CD14-positive monocyte (primary cell): ENCODE results near the gene NECAB2. TPM values are rescaled to one million over a fixed set of nuclear protein-coding genes. Genes with fewer than 3 reads are reported as not detected.

ENCODE experiments used
- DNase-seq, 3 donors: peaks; one replicate each; pipeline ENCODE4 v3.0.0-alpha.2; 2011 to 2022
- H2AFZ ChIP-seq: 2 replicates; pipeline ENCODE4 v1.6.0; 2012; ENCODE audit warnings: mild to moderate bottlenecking, low read depth, low read length, inconsistent platforms; ENCODE audit not compliant: insufficient read depth, poor library complexity, severe bottlenecking
- H3K27ac ChIP-seq, 2 donors: 1 replicate in 1 of 2; 2 replicates in 1 of 2; pipeline ENCODE4 v1.5.1; 2012 to 2013; ENCODE audit warnings: low read length in 2 of 2, control low read depth in 1 of 2, inconsistent platforms in 1 of 2, low read depth in 1 of 2, mild to moderate bottlenecking in 1 of 2
- H3K27me3 ChIP-seq, 2 donors: one replicate each; pipeline versions ENCODE4 v1.6.0 to v1.6.1; 2011 to 2013; ENCODE audit warnings: low read length in 2 of 2; ENCODE audit not compliant: control insufficient read depth in 2 of 2, insufficient read depth in 2 of 2
- H3K36me3 ChIP-seq, 2 donors: replicated peaks in 1 of 2; 1 replicate in 1 of 2; 2 replicates in 1 of 2; pipeline versions ENCODE4 v1.5.1 to v1.6.1; 2012 to 2013; ENCODE audit warnings: low read length in 2 of 2, control low read depth in 1 of 2, inconsistent platforms in 1 of 2, mild to moderate bottlenecking in 1 of 2; ENCODE audit not compliant: insufficient read depth in 2 of 2, control insufficient read depth in 1 of 2
- H3K4me1 ChIP-seq, 2 donors: 1 replicate in 1 of 2; 2 replicates in 1 of 2; pipeline versions ENCODE4 v1.5.1 to v1.6.1; 2012 to 2013; ENCODE audit warnings: low read length in 2 of 2, control low read depth in 1 of 2, inconsistent platforms in 1 of 2, mild to moderate bottlenecking in 1 of 2, moderate library complexity in 1 of 2; ENCODE audit not compliant: insufficient read depth in 2 of 2, control insufficient read depth in 1 of 2
- H3K4me2 ChIP-seq: replicated peaks from 2 replicates; pipeline ENCODE3; 2012; ENCODE audit warnings: low read length, moderate library complexity, mild to moderate bottlenecking; ENCODE audit not compliant: poor library complexity, severe bottlenecking; ENCODE audit errors: extremely low read depth
- H3K4me3 ChIP-seq, 3 experiments: fragments of 200-600 bp in 1 of 3; sonication (generic) in 1 of 3; replicated peaks in 1 of 3; 1 replicate in 2 of 3; 2 replicates in 1 of 3; pipeline ENCODE4 v1.5.1; 2011 to 2013; ENCODE audit warnings: low read length in 3 of 3, mild to moderate bottlenecking in 3 of 3, control low read depth in 2 of 3, low read depth in 2 of 3, inconsistent platforms in 1 of 3, moderate library complexity in 1 of 3
- H3K79me2 ChIP-seq: 2 replicates; pipeline ENCODE4 v1.6.0; 2012; ENCODE audit warnings: mild to moderate bottlenecking, control low read depth, inconsistent platforms, low read length, moderate library complexity; ENCODE audit not compliant: insufficient read depth
- H3K9ac ChIP-seq: 2 replicates; pipeline ENCODE4 v1.6.0; 2017; ENCODE audit warnings: low read length, mild to moderate bottlenecking; ENCODE audit not compliant: insufficient read depth, poor library complexity, severe bottlenecking
- H3K9me3 ChIP-seq, 2 donors: replicated peaks in 1 of 2; 1 replicate in 1 of 2; 2 replicates in 1 of 2; pipeline versions ENCODE4 v1.5.1 to v1.6.1; 2012 to 2013; ENCODE audit warnings: low read length in 2 of 2, control low read depth in 1 of 2; ENCODE audit not compliant: control insufficient read depth in 1 of 2, insufficient read depth in 1 of 2
- H4K20me1 ChIP-seq: 2 replicates; pipeline ENCODE4 v1.6.0; 2012; ENCODE audit warnings: mild to moderate bottlenecking, low read length, control low read depth, moderate library complexity; ENCODE audit not compliant: insufficient read depth
- H3K27ac Mint-ChIP-seq, 7 donors: one replicate each; pipeline ENCODE4 v1.8.0; 2020; ENCODE audit warnings: mild to moderate bottlenecking in 7 of 7, mixed read lengths in 7 of 7, moderate library complexity in 6 of 7, inconsistent platforms in 2 of 7
- H3K27me3 Mint-ChIP-seq, 3 donors: one replicate each; pipeline ENCODE4 v1.8.0; 2021 to 2022; ENCODE audit warnings: low read depth in 3 of 3, mild to moderate bottlenecking in 3 of 3, mixed read lengths in 3 of 3, moderate library complexity in 3 of 3, inconsistent platforms in 1 of 3
- H3K36me3 Mint-ChIP-seq, 2 donors: one replicate each; pipeline ENCODE4 v1.8.0; 2020; ENCODE audit warnings: mixed read lengths in 2 of 2, inconsistent platforms in 1 of 2, mild to moderate bottlenecking in 1 of 2
- H3K4me1 Mint-ChIP-seq: one replicate; pipeline ENCODE4 v1.8.0; 2020; ENCODE audit warnings: mild to moderate bottlenecking, mixed read lengths
- H3K4me3 Mint-ChIP-seq, 2 donors: one replicate each; pipeline ENCODE4 v1.8.0; 2020; ENCODE audit warnings: mild to moderate bottlenecking in 2 of 2, mixed read lengths in 2 of 2, moderate library complexity in 1 of 2
- H3K9me3 Mint-ChIP-seq, 7 donors: one replicate each; pipeline ENCODE4 v1.8.0; 2020 to 2022; ENCODE audit warnings: mixed read lengths in 7 of 7, mild to moderate bottlenecking in 6 of 7, moderate library complexity in 6 of 7, inconsistent platforms in 2 of 7
- CTCF ChIP-seq: fragments of 200-600 bp; IDR thresholded peaks from one replicate; pipeline ENCODE4 v1.8.0; 2022; ENCODE audit warnings: antibody characterized with exemption, mild to moderate bottlenecking
- WGBS: methylation state at CpG from one replicate; pipeline ENCODE4 v1.1.5; 2013; ENCODE audit warnings: missing lambda C conversion rate; ENCODE audit not compliant: insufficient coverage; 5-methylcytosine and 5-hydroxymethylcytosine counted together
- intact Hi-C, 2 donors: fragments of 100-400 bp; cut with micrococcal nuclease; formaldehyde crosslinking; loops; one replicate each; pipeline versions ENCODE4 v1.15.0 to v1.15.1; 2023
- polyA plus RNA-seq, 3 donors: library from polyadenylated mRNA; depleted of rRNA in 1 of 3; unstranded in 2 of 3; stranded (reverse) in 1 of 3; fragments of 300-500 nt in 2 of 3; fragments of >200 nt in 1 of 3; fragmentation: Illumina TruSeq in 2 of 3; gene quantifications; 1 replicate in 2 of 3; 2 replicates in 1 of 3; pipeline ENCODE4 v1.2.3, GENCODE V29; 2012 to 2021

NECAB2 gene
- polyA plus RNA-seq, 3 donors = 0.33 to 1.4 (median 0.52) TPM

- H3K27me3 Mint-ChIP-seq = peaks cover 18 to 23% (median 19%) of the 10 kb centered on the region in 3 donors
- no peaks in the 10 kb centered on the region for H3K36me3 ChIP-seq
- H2AFZ ChIP-seq = no peak overlapping the region
- no peaks in the 10 kb centered on the region for H4K20me1 ChIP-seq
- no peak overlapping the region for H3K27ac ChIP-seq
- DNase-seq = no peak
- peaks cover 0 to 2% of the 10 kb centered on the region in 2 donors for H3K27me3 ChIP-seq
- H3K27ac Mint-ChIP-seq = no peak overlapping the region
- TF ChIP-seq CTCF = no peak
- H3K4me3 ChIP-seq = no peak overlapping the region
- H3K4me1 ChIP-seq = no peaks in the 10 kb centered on the region
- no peak overlapping the region for H3K4me3 Mint-ChIP-seq
- H3K9me3 ChIP-seq = peaks cover 19 to 29% of the 10 kb centered on the region in 2 donors
- peaks cover 12 to 32% (median 23%) of the 10 kb centered on the region in 7 donors for H3K9me3 Mint-ChIP-seq
- intact Hi-C loops = no loop called here
- H3K4me1 Mint-ChIP-seq = no peaks in the 10 kb centered on the region
- H3K9ac ChIP-seq = no peak overlapping the region
- H3K4me2 ChIP-seq = no peak overlapping the region
- WGBS = 100% methylated on average over 3 of the region's 6 CpGs
- H3K36me3 Mint-ChIP-seq = no peaks in the 10 kb centered on the region
- H3K79me2 ChIP-seq = no peaks in the 10 kb centered on the region
Measured at GRCh38 chr16:83977056-83977815, 9.2 kb downstream of the NECAB2 start.

GRCh38 chr16:83978401-83978904 lies 10.4 kb downstream of the NECAB2 start:
- WGBS = 100% methylated on average over 2 of the region's 5 CpGs
- H3K9ac ChIP-seq = no peak overlapping the region
- intact Hi-C loops = no loop called here

More at GRCh38 chr16:83978401-83978904, 10.4 kb downstream of the NECAB2 start:
- H3K27ac ChIP-seq = no peak overlapping the region
- no peaks in the 10 kb centered on the region for H3K4me1 Mint-ChIP-seq
- no peak overlapping the region for H2AFZ ChIP-seq
- no peaks in the 10 kb centered on the region for H3K36me3 Mint-ChIP-seq
- H4K20me1 ChIP-seq = no peaks in the 10 kb centered on the region
- no peak overlapping the region for H3K4me3 Mint-ChIP-seq
- DNase-seq = no peak
- no peaks in the 10 kb centered on the region for H3K79me2 ChIP-seq
- no peak overlapping the region for H3K4me3 ChIP-seq
- H3K4me1 ChIP-seq = no peaks in the 10 kb centered on the region
- H3K36me3 ChIP-seq = no peaks in the 10 kb centered on the region
- peaks cover 0 to 2% of the 10 kb centered on the region in 2 donors for H3K27me3 ChIP-seq
- no peak for TF ChIP-seq CTCF
- peaks cover 12 to 32% (median 23%) of the 10 kb centered on the region in 7 donors for H3K9me3 Mint-ChIP-seq
- H3K4me2 ChIP-seq = no peak overlapping the region
- H3K27ac Mint-ChIP-seq = no peak overlapping the region
- H3K9me3 ChIP-seq = peaks cover 19 to 29% of the 10 kb centered on the region in 2 donors
- peaks cover 16 to 21% (median 16%) of the 10 kb centered on the region in 3 donors for H3K27me3 Mint-ChIP-seq
